DOHH2 (cell line): Measurements from ENCODE around the gene DOCK1.

Experiments used
- EZH2phosphoT487 ChIP-seq: fragments of 200-600 bp; sonication (generic); IDR thresholded peaks from 2 replicates; pipeline ENCODE4 v1.6.1; 2017; ENCODE audit warnings: borderline replicate concordance, mild to moderate bottlenecking, antibody characterized with exemption, low read length, moderate library complexity, mixed read lengths
- TF ChIP-seq, protein P1 (sequence below): fragments of 200-600 bp; sonication (generic); IDR thresholded peaks from one replicate; pipeline ENCODE4 v1.5.1; 2014; ENCODE audit warnings: antibody characterized with exemption, mild to moderate bottlenecking, low read depth, low read length; ENCODE audit not compliant: poor library complexity, severe bottlenecking

DNA sequence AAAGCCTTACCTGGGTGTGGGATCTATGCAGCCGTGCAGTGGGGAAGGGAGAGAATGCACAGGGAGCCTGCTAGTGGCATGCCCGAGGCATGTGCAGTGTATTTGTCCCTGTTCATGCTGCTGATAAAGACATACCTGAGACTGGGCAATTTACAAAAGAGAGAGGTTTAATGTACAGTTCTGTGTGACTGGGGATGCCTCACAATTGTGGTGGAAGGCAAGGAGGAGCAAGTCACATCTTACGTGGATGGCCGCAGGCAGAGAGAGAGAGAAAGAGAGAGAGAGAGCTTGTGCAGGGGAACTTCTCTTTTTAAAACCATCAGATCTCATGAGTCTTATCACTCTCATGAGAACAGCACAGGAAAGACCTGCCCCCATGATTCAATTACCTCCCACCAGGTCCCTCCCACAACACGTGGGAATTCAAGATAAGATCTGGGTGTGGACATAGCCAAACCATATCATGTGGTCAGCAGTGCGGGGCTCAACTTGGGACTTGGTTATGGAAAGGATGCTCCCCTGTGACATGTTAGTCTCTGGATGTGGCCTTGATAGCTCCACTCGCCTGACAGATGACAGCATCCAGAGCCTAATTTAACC is 128.9 kb downstream of the DOCK1 start:
- TF ChIP-seq, protein P1, sequence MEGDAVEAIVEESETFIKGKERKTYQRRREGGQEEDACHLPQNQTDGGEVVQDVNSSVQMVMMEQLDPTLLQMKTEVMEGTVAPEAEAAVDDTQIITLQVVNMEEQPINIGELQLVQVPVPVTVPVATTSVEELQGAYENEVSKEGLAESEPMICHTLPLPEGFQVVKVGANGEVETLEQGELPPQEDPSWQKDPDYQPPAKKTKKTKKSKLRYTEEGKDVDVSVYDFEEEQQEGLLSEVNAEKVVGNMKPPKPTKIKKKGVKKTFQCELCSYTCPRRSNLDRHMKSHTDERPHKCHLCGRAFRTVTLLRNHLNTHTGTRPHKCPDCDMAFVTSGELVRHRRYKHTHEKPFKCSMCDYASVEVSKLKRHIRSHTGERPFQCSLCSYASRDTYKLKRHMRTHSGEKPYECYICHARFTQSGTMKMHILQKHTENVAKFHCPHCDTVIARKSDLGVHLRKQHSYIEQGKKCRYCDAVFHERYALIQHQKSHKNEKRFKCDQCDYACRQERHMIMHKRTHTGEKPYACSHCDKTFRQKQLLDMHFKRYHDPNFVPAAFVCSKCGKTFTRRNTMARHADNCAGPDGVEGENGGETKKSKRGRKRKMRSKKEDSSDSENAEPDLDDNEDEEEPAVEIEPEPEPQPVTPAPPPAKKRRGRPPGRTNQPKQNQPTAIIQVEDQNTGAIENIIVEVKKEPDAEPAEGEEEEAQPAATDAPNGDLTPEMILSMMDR = no peak
- no peak for TF ChIP-seq EZH2phosphoT487
